ENCODE results near the gene TMPRSS11F.

DNA sequence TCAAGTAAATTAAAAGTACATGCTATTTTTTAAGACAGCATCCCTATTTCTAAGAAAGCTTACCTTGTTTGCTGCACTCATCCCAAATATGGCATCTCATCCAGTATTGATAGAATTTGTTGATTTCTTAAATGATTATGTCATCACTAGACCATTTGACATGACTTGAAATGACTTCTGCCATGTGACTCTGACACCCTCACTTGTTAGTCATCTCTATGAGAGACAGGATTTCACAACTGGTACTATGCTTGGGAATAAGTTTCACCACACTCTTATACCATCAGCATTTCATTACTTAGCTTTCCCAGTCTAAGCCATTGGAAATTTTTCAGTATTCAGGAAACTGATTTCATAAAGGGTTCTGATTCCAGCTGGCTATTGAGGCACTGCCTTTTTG lies 55.3 kb downstream of the TMPRSS11F start:
- TF ChIP-seq CTCF (IDR thresholded peaks at IDR 0.05) (no peak), POLR2A (IDR thresholded peaks at IDR 0.05) (no peak)
